Fibroblast of mammary gland (primary cell): ENCODE data around the gene LRRC47.

Experiments used
- DNase-seq: peaks from one replicate; pipeline ENCODE4 v3.0.0-alpha.2; 2010; ENCODE audit warnings: low read depth
- H3K4me3 ChIP-seq: 2 replicates; pipeline ENCODE4 v1.5.1; 2011; ENCODE audit warnings: low read depth, mild to moderate bottlenecking, low read length, moderate library complexity; ENCODE audit not compliant: control insufficient read depth
- TF ChIP-seq, protein P1 (sequence below): conservative IDR thresholded peaks from 2 replicates; pipeline ENCODE4 v1.5.1; 2011; ENCODE audit warnings: low read depth, low read length, inconsistent platforms; ENCODE audit not compliant: control insufficient read depth, insufficient read depth

The LRRC47 gene

DNA sequence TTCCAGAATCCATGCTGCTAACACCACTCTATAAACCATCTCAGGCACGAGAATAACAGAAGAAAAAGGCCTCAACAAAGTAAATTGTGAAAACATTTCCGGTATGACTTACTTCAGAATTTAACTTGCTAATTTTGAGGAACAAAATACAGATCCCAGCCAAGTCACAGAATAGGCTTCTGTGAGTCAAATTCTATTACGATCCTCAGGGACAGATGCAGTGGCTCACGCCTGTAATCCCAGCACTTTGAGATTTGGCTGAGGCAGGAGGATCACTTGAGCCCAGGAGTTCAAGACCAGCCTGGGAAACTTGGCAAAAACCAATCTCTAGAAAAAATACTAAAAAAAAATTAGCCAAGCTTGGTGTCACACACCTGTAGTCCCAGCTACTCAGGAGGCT is 52.9 kb downstream of the LRRC47 start:
- TF ChIP-seq, protein P1, sequence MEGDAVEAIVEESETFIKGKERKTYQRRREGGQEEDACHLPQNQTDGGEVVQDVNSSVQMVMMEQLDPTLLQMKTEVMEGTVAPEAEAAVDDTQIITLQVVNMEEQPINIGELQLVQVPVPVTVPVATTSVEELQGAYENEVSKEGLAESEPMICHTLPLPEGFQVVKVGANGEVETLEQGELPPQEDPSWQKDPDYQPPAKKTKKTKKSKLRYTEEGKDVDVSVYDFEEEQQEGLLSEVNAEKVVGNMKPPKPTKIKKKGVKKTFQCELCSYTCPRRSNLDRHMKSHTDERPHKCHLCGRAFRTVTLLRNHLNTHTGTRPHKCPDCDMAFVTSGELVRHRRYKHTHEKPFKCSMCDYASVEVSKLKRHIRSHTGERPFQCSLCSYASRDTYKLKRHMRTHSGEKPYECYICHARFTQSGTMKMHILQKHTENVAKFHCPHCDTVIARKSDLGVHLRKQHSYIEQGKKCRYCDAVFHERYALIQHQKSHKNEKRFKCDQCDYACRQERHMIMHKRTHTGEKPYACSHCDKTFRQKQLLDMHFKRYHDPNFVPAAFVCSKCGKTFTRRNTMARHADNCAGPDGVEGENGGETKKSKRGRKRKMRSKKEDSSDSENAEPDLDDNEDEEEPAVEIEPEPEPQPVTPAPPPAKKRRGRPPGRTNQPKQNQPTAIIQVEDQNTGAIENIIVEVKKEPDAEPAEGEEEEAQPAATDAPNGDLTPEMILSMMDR, result no peak
- peak; percentile 31 for DNase-seq
- no peak overlapping the region for H3K4me3 ChIP-seq

DNA sequence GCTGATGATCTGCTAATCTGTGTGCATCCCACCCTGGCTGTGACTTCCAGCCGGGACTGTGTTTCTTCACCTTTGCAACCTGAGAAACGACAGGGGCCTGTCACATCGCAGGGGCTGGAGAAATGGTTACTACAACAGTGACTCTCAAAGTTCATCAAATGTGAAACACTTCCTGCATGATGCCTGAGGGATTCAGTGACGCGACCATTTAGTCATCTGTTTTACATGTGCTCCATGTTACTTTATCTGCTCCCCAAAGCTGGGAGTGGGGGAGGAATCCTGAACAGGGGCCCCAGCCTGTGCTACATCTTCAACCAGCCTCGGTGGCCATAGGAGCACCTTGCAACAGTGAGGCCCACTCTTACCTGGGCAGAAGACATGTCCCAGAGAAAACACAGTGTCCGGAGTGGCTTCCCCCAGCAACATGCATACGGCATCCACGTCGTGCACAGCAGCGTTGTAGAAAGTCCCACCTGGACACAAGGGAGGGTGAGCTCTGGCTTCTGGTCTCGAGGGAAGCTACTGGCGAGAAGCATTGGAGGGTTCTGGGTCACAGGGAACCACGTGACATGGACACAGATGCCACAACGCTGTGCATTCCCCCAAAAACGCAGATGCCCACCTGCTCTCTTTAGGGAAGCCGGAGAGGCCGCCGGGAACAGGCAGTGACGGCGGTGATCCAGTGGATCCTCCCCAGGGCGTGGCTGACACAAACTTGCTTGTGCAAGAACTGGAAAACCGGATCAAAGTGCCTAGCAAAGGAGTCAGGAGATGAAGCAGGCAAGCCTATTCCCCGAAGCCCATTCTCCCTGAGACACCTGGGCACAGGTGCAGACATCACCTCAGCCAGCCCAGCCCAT is 53.6 kb downstream of the LRRC47 start:
- TF ChIP-seq, protein P1, result no peak
- no peak overlapping the region for H3K4me3 ChIP-seq
- peak; percentile 17 for DNase-seq

DNA sequence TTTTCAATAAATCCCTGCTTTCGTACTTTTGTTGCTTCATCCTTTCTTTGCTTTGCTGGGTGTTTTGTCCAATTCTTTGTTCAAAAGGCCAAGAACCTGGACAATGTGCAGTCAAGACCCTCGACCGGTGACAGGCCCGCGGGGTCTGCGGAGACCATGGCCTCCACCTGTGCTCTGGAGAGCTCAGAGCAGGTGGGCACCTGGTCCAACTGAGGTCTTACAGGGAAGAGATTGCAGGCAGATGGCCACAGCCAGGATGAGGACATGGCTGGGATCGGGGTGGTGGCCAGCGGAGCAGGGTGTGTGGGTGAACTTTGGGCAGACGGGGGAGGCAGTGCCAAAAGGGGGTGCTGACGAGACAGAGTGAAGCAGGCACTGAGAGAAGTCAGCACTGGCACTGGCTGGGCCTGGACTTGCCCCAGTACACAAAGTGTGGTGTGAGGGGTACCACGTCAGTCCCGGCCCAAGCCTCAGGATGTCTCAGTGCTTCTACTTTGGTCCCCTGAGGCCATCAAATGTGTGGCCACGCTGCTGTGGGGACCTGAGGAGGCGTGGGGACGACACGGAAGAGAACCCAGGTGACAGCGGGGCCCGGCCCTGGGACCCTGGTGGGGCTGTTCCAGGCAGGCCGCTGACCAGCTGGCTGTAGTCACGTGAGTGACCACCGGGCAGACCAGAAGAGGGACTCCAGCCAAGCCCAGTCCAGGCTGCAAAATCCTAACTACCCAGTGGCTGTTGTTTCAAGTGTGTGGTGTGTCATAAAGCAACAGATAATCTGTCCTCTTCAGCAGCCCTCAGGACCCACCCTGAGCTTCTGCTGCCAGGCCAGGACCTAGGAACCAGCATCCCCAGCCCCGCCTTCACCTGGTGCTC is 54.5 kb downstream of the LRRC47 start:
- H3K4me3 ChIP-seq, result no peak overlapping the region
- TF ChIP-seq, protein P1, result no peak
- DNase-seq, result no peak

DNA sequence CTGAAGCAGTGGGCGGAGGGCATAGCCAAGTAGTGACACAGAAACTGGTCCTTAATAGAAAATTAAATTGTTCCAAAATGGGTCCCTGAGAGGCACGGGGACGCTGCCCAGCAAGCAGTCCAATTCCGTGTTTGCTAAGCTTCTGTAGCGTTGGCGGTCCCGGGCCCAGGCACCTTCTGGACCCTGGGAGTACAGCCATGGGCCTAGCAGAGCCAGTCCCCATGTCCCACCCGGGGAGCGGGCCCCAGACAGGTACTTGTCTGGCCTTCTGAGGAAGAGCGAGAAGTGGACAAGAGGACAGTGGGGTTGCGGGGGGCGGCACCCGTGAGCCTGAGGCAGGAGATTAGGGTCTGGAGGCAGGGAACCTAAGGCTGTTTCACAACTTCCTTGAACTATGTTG is 55.5 kb downstream of the LRRC47 start:
- H3K4me3 ChIP-seq, result no peak overlapping the region
- TF ChIP-seq, protein P1, result no peak
- DNase-seq, result no peak

DNA sequence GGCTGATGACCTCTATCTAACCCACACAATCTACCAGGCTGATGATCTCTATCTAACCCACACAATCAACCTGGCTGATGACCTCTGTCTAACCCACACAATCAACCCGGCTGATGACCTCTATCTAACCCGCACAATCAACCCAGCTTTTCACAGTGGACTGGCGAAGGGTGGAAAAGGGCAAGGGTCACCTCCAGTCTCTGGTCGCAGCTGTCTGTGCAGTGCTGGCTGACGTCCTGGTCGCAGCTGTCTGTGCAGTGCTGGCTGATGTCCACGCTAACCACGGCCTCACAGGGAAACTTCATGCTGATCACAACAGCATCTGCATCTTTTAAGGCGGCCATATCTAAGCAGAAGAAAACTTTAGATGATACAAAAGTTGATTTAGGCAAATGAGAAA is 56.3 kb downstream of the LRRC47 start:
- DNase-seq, result no peak
- TF ChIP-seq, protein P1, result no peak

DNA sequence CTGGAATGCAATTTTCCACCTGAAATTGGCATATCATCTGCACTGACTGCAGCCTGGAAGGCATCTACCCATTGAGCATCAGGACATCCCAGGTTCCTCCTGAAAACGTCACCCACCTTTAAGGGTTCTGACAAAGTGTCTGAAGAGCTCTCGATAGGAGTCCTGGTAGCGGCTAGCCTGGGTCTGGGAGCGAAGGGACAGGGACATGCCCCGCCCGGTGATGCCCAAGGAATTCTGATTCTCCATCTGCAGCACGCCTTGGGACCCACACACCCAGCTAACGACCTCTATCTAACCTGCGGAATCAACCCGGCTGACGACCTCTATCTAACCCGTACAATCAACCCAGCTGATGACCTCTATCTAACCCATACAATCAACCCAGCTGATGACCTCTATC is 57.4 kb downstream of the LRRC47 start:
- TF ChIP-seq, protein P1, result no peak
- DNase-seq, result no peak
- no peak overlapping the region for H3K4me3 ChIP-seq

More for the DNA sequence above, 56.3 kb downstream of the LRRC47 start:
- no peak overlapping the region for H3K4me3 ChIP-seq
